Measurements from ENCODE around the gene GABBR2.

- TF ChIP-seq CTCF (IDR thresholded peaks at IDR 0.05): no peak
- no peak for TF ChIP-seq POLR2AphosphoS5 (IDR thresholded peaks at IDR 0.05)
- TF ChIP-seq POLR2A (IDR thresholded peaks at IDR 0.05): no peak
- TF ChIP-seq EP300 (IDR thresholded peaks at IDR 0.05): no peak
Observed at GRCh38 chr9:98541684-98542230, 167.0 kb downstream of the GABBR2 start.

Data from suprapubic skin (tissue), 4 donors.